ENCODE data around the gene APOL4.

GRCh38 chr22:36171941-36172340 lies 29.7 kb downstream of the APOL4 start:
- TF ChIP-seq EZH2phosphoT487 (IDR thresholded peaks at IDR 0.05), result no peak
- no peak for TF ChIP-seq CTCF (IDR thresholded peaks at IDR 0.05)

Data from neural progenitor cell (in vitro differentiated cells).